ENCODE results near the gene GPR55.

The GPR55 gene

DNA sequence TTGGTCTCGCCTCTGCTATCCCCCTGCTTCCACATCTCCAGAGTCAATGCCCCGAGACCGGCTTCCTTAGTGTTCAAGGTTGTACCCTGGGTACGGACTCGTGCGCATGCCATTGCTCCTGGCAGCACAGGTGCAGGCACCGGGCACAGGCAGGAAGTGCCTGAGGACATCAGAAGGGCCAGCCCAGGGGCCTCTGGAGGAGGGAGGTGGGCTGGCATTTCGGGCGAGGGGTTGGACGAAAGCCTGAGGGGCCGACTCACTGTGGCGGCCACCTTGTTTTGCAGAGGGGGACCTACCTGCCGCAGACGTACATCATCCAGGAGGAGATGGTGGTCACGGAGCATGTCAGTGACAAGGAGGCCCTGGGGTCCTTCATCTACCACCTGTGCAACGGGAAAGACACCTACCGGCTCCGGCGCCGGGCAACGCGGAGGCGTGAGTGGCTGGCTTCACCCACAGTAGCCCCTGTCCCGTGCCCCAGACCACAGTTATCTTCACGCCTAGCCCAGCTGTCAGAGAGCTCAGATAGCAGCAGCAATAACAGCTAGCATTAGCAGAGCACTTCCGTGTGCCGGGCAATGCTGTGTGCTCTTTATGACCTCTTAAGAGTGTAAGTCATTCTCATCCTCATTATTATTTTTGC lies 47.8 kb downstream of the GPR55 start:
- Histone ChIP-seq H3K27ac (ENCODE audit: low read depth, low read length) (no peak overlapping the region), H3K79me2 (ENCODE audit: control insufficient read depth, insufficient read depth, low read length, unreplicated experiment) (no peaks in the 10 kb centered on the region), H3K27me3 (ENCODE audit: insufficient read depth, low read length) (no peaks in the 10 kb centered on the region), H3K4me3 (ENCODE audit: low read depth, low read length) (no peak overlapping the region), H2AFZ (ENCODE audit: low read length, unreplicated experiment) (no peak overlapping the region), H3K36me3 (ENCODE audit: insufficient read depth, low read length) (no peaks in the 10 kb centered on the region), H3K4me1 (ENCODE audit: control insufficient read depth, insufficient read depth, low read length, unreplicated experiment) (no peaks in the 10 kb centered on the region)

DNA sequence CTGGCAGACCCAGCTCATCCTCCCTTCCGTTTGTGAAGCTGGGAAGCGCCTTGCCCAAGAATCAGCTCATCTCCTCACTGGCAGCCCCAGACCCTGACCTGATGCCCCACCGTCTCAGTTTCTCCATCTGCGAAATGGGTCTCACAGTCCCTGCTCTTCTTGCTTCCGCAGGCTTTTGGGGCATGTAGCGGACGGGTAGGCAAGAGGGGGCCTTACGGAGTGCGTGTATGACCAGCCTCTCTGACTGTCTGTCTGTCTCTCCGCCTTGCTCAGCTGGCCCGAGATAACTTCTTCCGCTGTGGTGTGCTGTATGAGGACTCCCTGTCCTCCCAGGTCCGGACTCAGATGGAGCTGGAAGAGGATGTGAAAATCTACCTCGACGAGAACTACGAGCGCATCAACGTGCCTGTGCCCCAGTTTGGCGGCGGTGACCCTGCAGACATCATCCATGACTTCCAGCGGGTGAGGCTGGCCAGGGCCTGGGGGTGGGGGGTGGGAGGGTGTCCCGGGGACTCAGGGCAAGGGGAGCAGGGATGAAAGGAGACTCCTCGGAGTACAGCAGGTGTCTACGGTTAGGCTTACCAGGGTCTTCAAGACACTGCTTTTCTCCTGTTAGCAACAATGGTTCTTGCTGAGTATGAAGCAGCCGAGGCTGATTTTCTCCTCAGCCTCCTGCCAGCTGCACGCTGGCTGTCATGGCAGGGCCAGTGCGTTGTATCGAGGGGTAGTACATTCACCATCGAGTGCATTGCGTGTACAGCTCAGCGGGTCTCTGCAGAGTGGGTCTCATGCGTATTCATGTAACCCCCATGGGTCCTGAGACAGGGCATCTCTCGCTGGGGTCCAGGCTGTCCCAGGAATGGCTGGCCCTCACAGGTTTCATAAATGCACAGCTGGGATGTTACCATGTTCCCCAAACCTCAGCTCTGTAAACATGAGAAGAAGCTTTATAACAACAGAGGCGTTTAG lies 49.4 kb downstream of the GPR55 start:
- Histone ChIP-seq H3K4me3 (ENCODE audit: low read depth, low read length) (no peak overlapping the region), H3K36me3 (ENCODE audit: insufficient read depth, low read length) (no peaks in the 10 kb centered on the region), H3K79me2 (ENCODE audit: control insufficient read depth, insufficient read depth, low read length, unreplicated experiment) (no peaks in the 10 kb centered on the region), H3K4me1 (ENCODE audit: control insufficient read depth, insufficient read depth, low read length, unreplicated experiment) (no peaks in the 10 kb centered on the region), H3K27ac (ENCODE audit: low read depth, low read length) (no peak overlapping the region), H2AFZ (ENCODE audit: low read length, unreplicated experiment) (no peak overlapping the region), H3K27me3 (ENCODE audit: insufficient read depth, low read length) (no peaks in the 10 kb centered on the region)

DNA sequence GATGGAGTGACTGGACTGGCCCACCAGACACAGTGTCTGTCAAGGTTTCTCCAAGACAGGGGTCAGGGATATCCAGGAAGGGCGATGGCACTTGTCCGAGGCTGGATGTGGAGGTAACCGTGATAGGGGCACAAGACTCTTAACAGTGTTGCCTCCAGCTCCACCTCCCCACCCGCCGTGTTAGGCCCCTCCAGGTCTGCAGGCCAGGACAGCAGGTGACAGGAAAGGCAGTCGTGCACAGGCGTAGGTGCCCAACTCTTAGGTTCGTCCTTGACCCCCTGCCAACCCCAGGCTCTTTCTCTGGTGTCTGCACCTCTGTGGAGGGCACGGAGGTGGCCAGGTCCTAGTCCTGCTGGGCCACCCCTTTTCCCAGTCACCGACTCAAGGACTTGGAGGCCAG lies 50.2 kb downstream of the GPR55 start:
- no peak overlapping the region for H3K27ac ChIP-seq (ENCODE audit: low read depth, low read length)
- H3K79me2 ChIP-seq (ENCODE audit: control insufficient read depth, insufficient read depth, low read length, unreplicated experiment) = no peaks in the 10 kb centered on the region
- no peak overlapping the region for H2AFZ ChIP-seq (ENCODE audit: low read length, unreplicated experiment)
- no peaks in the 10 kb centered on the region for H3K4me1 ChIP-seq (ENCODE audit: control insufficient read depth, insufficient read depth, low read length, unreplicated experiment)
- H3K36me3 ChIP-seq (ENCODE audit: insufficient read depth, low read length) = no peaks in the 10 kb centered on the region
- no peaks in the 10 kb centered on the region for H3K27me3 ChIP-seq (ENCODE audit: insufficient read depth, low read length)
- no peak overlapping the region for H3K4me3 ChIP-seq (ENCODE audit: low read depth, low read length)

DNA sequence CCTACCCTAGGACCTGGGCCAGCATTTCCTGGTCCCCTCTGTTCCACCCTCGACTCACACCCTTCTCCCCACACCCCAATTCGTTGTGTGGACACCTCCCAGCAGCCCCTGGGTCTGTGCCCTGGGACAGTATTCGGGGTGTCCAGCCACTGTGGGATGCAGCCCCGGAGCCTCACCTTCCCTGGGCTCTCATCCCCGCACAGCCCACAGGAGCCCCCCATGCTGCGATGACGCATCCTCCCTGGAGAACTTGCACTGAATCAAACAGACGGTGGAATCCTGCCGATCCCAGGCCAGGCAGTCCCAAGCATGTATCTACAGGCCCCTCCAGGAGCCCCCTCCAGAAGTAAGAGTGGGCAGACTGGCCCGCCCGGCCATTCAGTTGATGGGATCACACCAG lies 50.6 kb downstream of the GPR55 start:
- no peaks in the 10 kb centered on the region for H3K27me3 ChIP-seq (ENCODE audit: insufficient read depth, low read length)
- no peaks in the 10 kb centered on the region for H3K79me2 ChIP-seq (ENCODE audit: control insufficient read depth, insufficient read depth, low read length, unreplicated experiment)
- H3K27ac ChIP-seq (ENCODE audit: low read depth, low read length) = no peak overlapping the region
- no peak overlapping the region for H3K4me3 ChIP-seq (ENCODE audit: low read depth, low read length)
- no peak overlapping the region for H2AFZ ChIP-seq (ENCODE audit: low read length, unreplicated experiment)
- no peaks in the 10 kb centered on the region for H3K36me3 ChIP-seq (ENCODE audit: insufficient read depth, low read length)
- H3K4me1 ChIP-seq (ENCODE audit: control insufficient read depth, insufficient read depth, low read length, unreplicated experiment) = no peaks in the 10 kb centered on the region

DNA sequence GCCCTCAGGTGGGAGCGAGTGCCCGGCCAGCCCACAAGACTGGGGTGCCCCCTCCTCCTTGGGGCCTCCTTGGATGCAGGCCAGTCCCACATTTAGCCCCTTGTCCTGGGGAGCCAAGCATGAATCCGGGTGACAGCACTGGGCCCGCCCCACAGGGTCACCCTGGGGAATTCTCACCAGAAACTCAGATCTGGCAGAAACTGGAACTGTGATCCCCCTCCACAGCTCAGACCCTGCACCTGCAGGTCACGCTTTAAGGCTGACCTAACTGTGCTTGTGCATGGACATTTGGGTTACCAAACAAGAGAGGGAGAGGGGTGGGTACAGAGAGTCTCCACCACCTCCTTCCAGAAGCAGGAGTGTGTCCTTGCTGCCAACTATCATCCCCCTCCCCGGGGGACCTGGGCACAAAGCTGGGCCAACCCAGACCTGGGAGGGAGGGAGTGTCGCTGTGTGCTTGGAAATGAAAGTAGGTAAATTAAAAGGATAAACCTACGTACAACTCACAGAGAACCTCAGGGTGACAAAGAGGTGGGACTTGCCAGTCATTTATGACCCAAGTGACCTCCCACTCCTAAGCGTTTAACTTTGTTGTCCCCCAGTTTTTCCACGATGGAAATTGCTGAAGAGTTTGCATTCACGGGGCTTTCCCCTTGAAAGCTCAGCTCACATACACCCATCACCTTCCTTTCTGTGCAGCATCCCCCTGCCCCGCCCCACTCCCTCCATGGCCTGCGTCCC lies 51.2 kb downstream of the GPR55 start:
- Histone ChIP-seq H3K79me2 (ENCODE audit: control insufficient read depth, insufficient read depth, low read length, unreplicated experiment) (no peaks in the 10 kb centered on the region), H3K4me3 (ENCODE audit: low read depth, low read length) (no peak overlapping the region), H2AFZ (ENCODE audit: low read length, unreplicated experiment) (no peak overlapping the region), H3K27me3 (ENCODE audit: insufficient read depth, low read length) (no peaks in the 10 kb centered on the region), H3K36me3 (ENCODE audit: insufficient read depth, low read length) (no peaks in the 10 kb centered on the region), H3K27ac (ENCODE audit: low read depth, low read length) (no peak overlapping the region), H3K4me1 (ENCODE audit: control insufficient read depth, insufficient read depth, low read length, unreplicated experiment) (no peaks in the 10 kb centered on the region)

DNA sequence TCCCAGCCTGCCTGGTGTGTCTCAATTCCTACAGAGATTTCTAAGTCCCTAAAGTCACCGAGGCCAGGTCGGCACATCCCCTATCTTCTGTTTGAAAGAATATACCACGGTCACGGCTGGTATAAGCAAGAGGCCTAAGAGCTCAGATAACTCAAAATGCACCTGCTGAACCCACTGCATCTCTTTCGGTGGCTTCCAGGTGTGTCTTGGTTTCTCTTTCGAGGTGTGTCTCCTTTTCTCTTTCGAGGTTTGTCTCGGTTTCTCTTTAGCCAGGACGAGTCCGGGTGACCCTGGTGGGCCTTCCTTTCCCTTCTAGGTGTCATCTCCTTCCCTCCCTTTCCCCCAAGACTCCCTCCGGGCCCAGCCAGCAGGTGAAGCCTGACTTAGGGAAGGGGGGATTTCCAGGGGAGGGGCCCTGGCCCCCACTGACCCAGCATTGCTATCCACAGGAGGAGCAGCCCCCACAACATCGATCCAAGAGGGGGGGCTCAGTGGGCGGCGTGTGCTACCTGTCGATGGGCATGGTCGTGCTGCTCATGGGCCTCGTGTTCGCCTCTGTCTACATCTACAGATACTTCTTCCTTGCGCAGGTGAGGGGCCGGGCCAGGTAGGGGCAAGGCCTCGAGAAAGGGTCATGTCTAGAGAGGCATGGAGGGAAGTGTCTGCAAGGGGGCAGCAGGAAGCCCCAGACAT lies 51.9 kb downstream of the GPR55 start:
- H3K36me3 ChIP-seq (ENCODE audit: insufficient read depth, low read length) = no peaks in the 10 kb centered on the region
- H3K79me2 ChIP-seq (ENCODE audit: control insufficient read depth, insufficient read depth, low read length, unreplicated experiment) = no peaks in the 10 kb centered on the region
- H3K4me1 ChIP-seq (ENCODE audit: control insufficient read depth, insufficient read depth, low read length, unreplicated experiment) = no peaks in the 10 kb centered on the region
- H3K27ac ChIP-seq (ENCODE audit: low read depth, low read length) = no peak overlapping the region
- H3K4me3 ChIP-seq (ENCODE audit: low read depth, low read length) = no peak overlapping the region
- no peak overlapping the region for H2AFZ ChIP-seq (ENCODE audit: low read length, unreplicated experiment)
- H3K27me3 ChIP-seq (ENCODE audit: insufficient read depth, low read length) = no peaks in the 10 kb centered on the region

DNA sequence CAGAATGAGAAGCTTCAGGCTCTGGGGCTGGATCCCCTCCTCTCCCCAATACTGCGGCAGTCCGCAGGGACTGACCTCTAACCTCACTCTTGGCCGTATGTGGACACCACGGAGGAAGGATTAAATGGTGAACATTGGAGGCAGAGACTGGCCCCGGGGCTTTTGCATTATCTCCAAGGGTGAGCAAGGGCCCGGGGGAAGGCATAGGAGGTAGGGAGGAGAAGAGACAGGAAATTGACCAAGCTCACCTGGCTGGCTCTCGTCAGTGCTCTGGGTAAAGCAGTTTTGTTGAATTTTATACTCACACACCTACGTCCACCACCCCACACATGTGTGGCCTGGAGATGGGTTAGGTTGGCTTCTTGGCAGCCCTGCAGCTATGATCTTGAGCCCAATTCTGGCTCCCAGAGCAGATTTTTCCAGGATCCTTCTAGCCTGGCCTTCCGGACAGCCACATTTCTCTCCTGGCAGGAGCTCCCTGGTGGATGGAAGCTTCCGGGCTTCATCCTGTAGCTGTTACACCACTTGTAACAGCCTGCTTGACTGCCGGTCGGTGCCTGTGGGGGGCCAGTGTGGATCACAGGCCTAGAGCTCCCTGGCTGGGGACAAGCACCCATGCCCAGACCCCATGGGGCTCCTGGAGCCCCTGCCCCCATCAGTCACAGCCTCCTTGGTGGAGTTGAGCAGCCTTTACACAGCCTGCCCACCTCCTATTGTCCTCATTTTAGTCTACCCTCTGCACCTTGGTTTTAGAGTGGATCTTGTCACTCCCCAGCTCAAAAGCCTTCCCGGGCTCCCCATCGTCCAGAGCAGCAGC lies 52.7 kb downstream of the GPR55 start:
- Histone ChIP-seq H3K36me3 (ENCODE audit: insufficient read depth, low read length) (no peaks in the 10 kb centered on the region), H2AFZ (ENCODE audit: low read length, unreplicated experiment) (no peak overlapping the region), H3K27ac (ENCODE audit: low read depth, low read length) (no peak overlapping the region), H3K27me3 (ENCODE audit: insufficient read depth, low read length) (no peaks in the 10 kb centered on the region), H3K79me2 (ENCODE audit: control insufficient read depth, insufficient read depth, low read length, unreplicated experiment) (no peaks in the 10 kb centered on the region), H3K4me3 (ENCODE audit: low read depth, low read length) (no peak overlapping the region), H3K4me1 (ENCODE audit: control insufficient read depth, insufficient read depth, low read length, unreplicated experiment) (no peaks in the 10 kb centered on the region)

DNA sequence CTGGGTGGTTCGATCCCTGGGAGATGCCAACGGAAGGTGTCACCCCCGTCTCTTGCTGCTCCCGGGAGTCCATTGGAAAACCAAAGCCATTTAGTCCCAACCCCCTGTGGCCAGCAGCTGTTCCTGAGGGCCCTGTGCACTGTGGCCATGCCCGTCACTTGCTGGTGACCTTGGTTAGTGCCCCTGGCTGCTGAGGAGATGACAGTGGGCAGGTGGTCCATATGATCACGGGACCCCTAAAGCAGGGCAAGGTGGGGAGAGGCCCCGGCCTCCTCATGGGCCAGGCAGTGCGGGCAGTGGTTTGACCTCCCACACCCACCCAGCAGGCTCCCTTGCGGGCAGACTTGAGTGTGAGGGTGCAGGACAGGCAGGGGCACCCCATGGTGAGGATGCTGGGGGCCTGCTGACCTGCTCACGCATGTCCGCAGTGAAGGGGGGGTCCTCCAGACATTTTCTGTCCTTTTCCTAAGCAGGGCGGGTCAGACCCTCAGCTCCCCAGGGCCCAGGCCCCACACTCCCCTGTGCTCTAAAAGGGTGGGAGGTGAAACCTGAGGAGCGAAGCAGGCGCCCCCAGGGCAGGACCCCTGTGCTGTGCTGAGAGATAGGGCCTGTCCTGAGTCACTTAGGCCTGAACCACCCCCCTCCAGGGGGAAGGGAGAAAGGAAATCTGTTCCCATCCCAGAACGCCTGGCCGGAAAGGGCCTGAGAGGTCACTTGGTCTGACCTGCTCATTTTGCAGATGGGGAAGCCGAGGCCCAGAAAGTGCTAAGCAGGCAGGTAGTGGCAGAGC lies 53.5 kb downstream of the GPR55 start:
- no peak overlapping the region for H3K27ac ChIP-seq (ENCODE audit: low read depth, low read length)
- peaks cover 6% of the 10 kb centered on the region for H3K4me1 ChIP-seq (ENCODE audit: control insufficient read depth, insufficient read depth, low read length, unreplicated experiment)
- no peaks in the 10 kb centered on the region for H3K36me3 ChIP-seq (ENCODE audit: insufficient read depth, low read length)
- H3K79me2 ChIP-seq (ENCODE audit: control insufficient read depth, insufficient read depth, low read length, unreplicated experiment) = no peaks in the 10 kb centered on the region
- no peaks in the 10 kb centered on the region for H3K27me3 ChIP-seq (ENCODE audit: insufficient read depth, low read length)
- no peak overlapping the region for H3K4me3 ChIP-seq (ENCODE audit: low read depth, low read length)
- H2AFZ ChIP-seq (ENCODE audit: low read length, unreplicated experiment) = no peak overlapping the region

DNA sequence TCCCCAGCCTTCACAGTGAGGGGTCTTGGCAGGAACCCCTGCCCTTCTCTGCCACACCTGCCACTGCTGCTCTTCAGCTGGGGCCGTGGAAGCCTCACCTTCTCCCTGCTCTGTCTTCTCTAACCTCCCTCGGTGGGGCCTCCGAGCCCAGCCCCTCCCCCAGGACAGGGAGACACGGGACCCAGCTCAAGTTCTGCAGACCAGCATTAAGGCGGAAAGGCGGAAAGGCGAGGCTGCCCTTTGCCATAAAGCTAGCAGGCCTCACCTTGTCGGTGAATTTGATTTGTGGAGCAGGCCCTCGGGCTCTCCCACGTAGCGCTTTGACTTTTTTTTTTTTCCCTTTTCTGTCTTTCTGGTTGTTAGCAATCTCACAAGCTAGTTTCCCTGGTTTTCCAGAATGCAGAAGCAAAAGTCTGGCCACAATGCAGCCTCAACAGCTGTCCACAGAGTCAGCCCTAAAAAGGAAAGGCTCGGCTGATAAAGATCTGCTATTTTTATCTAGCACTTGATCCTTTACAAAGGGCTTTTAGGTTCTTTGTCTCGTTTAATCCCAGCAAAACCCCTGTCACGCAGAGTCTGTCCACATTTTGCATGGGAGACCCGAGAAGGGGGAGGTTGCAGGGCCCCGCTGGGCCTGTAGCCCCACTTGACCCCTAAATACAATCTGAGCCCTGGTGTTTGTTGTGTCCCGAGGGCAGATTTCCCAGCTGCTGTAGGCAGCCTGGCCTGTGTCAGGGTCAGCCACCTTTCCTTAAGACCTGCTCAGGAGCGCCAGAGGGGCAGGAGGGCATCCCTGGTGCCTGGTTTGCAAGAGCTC lies 54.3 kb downstream of the GPR55 start:
- Histone ChIP-seq H3K4me3 (ENCODE audit: low read depth, low read length) (no peak overlapping the region), H3K4me1 (ENCODE audit: control insufficient read depth, insufficient read depth, low read length, unreplicated experiment) (peaks cover 6% of the 10 kb centered on the region), H3K27me3 (ENCODE audit: insufficient read depth, low read length) (peaks cover 7% of the 10 kb centered on the region; the same call in 1 of the 2 replicates), H3K27ac (ENCODE audit: low read depth, low read length) (no peak overlapping the region), H3K79me2 (ENCODE audit: control insufficient read depth, insufficient read depth, low read length, unreplicated experiment) (no peaks in the 10 kb centered on the region), H2AFZ (ENCODE audit: low read length, unreplicated experiment) (no peak overlapping the region), H3K36me3 (ENCODE audit: insufficient read depth, low read length) (no peaks in the 10 kb centered on the region)
